ENCODE results near the gene WDR74.

GRCh38 chr11:62805961-62806441 is 33.4 kb downstream of the WDR74 start:
- TF ChIP-seq GATA3 (IDR thresholded peaks at IDR 0.05; ENCODE audit: low read depth, low read length) (no peak), GATA2 (IDR thresholded peaks at IDR 0.05; ENCODE audit: low read depth, low read length) (no peak)
